GM18868 (cell line): Measurements from ENCODE around the gene SLCO4A1.

Source experiments
- ATAC-seq: cut with Tn5 transposase; IDR thresholded peaks from one replicate; pipeline ENCODE4 v1.9.1; 2021; ENCODE audit warnings: mild to moderate bottlenecking, moderate library complexity; ENCODE audit not compliant: unreplicated experiment

Gene SLCO4A1

DNA sequence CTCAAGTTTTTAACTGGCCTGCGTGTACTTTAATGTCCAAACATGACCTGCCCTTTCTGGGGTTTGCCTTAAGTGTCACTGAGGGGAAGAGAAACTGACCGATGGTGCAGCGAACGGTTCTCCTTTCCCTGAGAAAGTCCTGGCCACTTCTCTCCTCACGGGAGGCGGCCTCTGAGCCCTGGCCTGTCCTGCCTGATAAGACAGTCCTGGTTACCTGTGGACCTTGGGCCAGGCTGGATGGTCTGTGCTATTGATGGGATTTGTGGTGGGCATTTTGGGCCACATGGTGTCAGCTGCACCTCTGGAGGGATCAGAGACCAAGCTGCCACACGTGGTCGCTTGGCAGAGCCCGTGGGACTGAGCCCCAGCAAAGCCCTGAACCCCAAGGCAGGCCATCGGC, 54.7 kb downstream of the SLCO4A1 start:
- ATAC-seq: no peak

DNA sequence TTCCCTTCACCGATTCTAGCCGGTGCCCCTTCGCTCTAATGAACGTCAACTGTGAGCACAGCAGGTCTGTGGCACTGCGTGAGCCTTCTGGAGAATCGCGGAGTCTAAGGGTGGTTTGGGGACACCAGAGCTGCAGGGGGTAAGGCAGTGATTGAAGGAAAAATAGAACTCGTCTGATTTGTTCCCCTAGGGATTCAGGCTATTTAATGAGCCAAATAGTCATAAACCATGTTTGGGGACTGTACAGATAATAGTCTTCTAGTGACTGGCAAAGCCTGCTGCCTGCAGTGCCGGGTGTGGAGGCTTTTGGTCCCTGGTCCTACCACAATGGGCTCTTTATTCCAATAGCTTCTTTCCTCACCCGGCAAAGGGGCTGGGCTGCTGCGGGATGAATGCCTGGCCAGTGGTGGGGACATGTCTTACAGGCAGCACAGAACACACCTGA, 55.2 kb downstream of the SLCO4A1 start:
- no peak for ATAC-seq

DNA sequence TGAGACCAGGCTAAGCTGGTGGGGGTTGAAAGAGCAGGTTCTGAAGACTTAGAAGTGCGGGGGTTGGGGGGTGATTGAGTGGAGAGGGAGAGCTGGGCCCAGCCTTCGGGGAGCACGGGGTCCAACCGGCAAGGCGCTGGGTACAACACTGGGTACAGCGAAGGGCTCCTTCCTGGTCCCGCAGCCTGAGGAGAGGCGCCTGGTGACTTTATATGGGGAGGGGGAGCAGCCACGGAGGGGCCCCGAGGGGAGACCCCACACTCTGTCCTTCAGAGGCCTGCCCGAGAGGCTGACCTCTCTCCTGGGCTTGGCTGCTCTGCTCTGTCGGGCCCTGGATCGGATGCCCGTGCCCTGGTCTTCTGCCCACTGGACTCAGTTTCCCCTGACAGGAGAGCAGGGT, 55.9 kb downstream of the SLCO4A1 start:
- ATAC-seq: no peak

DNA sequence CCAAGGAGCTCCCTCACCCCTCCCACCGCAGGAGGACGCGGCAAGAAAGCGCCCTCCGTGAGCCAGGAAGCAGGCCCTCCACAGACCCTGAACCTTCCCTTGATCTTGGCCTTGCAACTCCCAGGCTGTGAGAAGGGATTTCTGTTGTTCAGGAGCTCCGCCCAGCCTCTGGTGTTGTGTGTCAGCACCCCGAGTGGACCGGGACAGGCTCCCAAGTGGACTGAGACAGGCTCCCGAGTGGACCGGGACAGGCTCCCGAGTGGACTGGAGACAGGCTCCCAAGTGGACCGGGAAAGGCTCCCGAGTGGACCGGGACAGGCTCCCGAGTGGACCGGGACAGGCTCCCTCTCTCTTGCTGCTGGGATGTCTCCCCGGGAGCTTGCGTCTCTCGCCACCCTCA, 57.0 kb downstream of the SLCO4A1 start:
- no peak for ATAC-seq

DNA sequence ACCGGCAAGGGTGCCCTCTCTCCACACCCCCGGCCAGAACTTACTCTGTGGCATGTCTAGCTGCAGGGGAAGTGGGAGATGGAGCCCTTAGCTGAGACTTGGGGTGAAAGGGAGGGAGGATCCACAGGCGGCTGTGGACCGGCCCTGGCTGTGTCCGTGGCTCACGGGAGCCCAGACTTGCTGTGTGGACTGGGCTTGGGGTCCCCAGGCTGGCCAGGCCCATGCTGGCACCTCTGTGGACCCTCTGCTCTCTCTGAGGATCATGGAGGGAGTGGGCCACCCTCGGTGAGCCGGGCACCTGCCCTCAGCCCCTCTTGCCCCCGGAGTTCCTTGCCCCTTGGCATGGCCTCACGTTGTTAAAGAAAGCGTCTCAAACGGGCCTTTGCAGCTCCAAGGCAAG, 57.4 kb downstream of the SLCO4A1 start:
- no peak for ATAC-seq

DNA sequence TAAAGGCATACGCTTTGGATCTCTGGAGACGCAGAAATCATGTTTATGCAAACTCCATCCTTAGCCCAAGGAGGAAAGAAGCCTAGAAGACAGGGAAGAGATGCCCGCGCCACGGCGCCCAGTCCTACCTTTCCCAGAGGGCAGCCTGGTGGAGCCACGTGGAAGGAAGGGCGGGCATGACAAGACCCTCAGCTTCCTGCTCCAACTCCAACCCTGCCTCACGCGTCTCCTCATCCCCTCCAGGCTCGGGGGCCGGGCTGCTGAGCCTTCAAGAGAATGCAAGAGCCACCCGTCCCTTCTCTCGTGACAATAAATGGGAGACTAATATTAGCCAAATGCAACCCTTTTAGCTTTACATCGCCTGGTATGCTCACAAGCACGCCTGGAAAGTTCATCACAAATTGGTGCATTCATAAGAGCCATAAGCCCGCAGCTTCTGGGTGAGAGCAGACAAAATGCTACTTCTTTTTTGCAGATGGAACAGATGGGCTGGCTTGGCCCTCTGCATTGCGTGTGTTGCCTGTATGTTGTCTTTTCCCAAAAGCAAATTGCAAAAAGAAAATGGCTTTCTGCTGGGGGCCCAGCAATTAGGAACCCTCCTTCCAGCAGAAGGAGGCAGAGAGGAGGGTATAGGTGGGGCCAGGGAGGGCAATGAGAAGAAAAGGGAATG, 58.1 kb downstream of the SLCO4A1 start:
- no peak for ATAC-seq

DNA sequence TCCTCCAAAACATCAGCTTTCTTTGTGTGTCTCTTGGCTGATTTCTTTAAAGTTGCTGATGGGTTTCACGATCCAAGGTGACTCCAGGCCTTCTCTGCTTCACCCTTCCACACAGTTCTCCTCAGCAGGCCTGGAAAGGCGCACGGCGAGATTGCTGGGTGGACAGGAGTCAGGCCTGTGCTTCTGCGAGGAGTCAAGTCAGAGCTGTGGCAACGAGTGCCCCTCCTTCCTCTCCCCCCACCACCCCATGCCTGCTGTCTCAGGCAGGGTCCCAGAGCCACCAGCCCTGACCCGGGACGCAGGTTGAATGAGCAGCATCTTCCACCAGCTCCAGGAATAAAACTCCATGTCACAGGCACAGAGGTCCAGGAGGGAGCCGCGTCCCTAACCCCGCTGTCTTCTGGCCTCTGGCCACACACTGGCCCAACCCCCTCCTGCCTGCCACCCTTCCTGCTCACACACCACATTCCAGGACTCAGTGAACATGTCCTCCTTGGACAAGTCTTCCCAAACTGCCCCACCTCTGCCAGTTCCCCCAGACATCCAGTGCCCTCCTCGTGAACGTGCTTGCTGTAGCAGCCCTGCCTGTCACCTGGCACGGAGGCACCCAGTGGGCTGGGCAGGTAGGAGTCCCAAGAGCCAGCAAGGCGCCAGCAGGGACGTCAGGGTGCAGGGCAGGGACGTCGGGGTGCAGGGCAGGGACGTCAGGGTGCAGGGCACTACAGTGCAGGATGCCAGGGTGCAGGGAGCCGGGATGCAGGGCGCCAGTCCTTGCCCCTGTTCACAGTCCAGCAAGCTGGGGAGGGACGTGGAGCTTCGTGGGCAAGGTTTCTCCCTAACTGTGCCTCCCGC, 59.1 kb downstream of the SLCO4A1 start:
- ATAC-seq: no peak

DNA sequence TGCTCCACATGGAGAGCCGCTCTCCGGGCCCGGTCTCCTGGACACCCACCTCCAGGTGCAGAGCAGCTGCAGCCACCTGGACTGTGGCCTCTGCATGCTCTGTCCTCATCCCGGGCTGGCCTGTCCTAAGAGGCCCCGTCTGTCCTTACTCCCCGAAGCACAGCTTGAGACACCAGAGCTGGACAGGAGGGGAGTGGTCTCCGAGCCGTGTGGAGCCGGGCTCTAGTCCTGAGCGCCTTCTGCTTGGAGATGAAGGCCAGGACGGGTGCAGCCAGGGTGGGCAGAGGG, 59.7 kb downstream of the SLCO4A1 start:
- no peak for ATAC-seq

DNA sequence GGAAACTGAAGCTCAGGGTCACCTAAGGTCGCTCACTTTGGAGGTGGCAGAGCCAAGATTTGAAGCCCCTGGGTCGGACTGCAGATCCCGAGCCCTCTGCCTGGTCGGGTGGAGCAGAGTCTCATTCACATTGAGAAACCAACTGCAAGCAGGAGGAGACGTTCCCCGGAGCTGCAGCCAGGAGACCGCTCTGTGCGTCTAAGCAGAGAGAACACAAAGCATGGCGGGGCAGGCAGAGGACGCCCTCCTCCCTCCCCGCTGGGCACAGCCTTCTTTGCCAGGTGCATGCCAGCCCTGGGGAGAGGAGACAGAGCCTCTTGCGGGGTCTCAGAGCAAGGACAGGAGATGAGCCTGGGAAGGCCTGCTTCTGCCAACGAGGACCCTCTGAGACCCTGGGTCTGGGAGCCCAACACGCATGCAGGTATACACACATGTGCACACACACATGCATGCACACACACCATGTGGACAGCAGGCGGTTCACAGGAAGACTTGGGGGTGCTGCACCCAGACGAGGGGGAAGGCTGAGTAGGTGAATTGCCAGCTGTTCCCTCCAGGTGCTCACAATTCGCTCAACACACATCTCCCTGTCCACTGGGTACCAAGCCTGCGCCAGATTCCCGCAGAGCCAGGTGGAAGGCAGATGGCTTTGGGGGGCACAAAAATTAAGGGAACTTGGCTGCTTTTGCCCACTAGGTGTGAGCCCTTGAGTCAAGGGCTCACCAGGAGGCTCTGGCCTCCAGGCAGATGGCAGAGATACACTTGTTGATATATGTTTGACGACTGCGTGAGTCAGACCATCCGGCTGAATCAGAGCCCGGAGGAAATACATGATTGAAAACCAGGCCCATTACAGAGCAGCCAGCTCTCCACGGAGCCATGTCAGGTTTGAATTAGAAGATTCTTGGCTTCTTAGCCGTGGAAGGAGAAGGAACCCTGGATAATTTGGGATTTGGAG, 60.9 kb downstream of the SLCO4A1 start:
- ATAC-seq: no peak

DNA sequence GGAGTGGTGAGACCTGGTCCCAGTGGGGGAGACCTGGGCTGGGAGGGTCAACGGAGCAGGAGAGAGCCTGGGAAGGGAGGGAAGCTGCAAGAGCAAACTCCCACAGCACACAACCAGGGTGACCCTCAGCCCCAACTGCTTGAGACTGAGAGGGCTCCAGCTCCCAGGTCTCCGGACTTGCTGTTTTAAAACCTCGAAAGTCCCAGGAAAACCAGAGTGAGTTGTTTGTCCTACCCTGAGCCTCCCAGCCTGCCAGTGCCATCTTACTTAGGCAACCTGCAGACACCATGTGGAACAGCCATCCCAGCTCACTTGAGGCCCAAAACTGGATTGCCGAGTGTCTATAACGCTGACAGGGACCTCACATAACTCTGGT, 61.5 kb downstream of the SLCO4A1 start:
- no peak for ATAC-seq

DNA sequence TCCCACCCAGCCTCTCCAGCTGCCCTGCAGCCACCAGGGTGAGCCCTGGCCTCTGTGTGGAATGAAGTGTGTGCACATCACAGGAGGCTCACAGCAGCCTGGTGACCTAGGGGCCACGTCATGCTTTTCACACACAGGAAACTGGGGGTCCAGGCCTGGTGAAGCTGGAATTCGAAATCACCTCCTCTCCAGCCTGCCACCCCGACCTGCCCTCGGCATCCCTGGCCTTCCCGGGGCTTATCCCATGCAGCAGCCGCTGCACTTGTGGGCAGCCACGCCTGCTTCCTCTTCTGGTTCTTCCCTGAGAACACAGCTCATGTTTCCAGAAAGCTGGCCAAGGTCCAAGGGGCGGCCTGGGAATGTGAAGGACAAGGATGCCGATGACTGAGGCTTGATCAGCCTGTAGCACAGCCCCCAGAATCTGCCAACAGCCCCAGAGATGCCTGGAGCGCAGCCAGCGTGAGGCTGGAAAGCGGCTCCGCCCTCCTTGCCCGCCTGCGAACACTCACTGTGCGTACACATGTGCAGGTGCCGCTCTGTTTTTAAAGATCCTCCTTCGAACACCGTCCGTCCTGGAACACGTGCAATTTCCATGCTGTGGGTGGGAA, 62.1 kb downstream of the SLCO4A1 start:
- no peak for ATAC-seq

DNA sequence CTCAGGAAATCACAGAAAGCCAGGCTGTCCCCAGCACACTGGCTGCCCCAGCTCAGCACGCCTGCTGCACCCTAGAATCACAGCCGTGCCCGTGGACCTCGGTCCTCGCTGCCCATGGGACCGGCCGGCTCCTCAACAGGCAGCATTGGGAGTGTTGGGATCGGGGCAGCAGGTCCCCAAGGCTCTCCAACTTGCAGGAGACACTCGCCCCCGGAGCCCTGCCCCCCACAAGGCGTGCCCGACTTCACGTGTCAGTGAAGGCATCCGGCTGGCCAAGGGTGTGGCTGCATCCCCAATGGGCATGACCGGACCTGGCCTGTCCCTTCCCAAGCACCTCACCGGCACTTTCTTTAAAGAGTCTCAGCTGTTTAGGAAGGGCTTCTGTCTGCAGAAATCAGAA, 63.3 kb downstream of the SLCO4A1 start:
- no peak for ATAC-seq

DNA sequence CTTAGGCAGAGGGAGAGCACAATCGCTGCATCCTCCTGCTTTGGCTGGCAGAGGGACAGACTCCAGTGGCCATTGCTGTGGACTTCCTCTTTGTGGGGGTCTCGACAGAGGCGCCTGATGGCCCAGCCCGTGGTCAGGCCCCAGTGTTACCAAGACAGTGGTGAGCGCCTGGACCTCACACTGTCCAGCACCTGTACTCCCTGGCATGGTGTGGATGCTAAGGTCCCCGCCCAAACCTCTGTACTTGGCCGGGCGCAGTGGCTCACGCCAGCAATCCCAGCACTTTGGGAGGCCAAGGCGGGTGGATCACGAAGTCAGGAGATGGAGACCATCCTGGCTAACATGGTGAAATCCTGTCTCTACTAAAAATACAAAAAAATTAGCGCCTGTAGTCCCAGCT, 64.0 kb downstream of the SLCO4A1 start:
- ATAC-seq: no peak

DNA sequence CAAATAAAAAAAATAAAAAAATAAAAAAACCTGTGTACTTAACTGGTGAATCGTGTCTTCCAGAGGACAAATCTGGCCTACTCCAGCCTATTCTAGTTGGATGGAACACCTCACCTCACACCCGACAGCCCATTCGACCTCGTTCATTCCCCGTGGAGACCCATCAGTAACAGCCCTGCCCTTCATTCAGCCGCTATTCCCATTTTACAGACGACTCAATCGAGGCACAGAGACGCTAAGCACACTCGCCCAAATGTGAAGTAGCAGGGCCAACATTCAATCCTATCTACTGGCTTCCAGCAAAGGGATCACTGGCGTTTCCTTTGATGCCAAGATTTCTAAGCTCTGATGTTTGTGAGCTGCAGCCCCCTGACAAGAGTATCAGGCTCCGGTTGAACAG, 64.6 kb downstream of the SLCO4A1 start:
- no peak for ATAC-seq

DNA sequence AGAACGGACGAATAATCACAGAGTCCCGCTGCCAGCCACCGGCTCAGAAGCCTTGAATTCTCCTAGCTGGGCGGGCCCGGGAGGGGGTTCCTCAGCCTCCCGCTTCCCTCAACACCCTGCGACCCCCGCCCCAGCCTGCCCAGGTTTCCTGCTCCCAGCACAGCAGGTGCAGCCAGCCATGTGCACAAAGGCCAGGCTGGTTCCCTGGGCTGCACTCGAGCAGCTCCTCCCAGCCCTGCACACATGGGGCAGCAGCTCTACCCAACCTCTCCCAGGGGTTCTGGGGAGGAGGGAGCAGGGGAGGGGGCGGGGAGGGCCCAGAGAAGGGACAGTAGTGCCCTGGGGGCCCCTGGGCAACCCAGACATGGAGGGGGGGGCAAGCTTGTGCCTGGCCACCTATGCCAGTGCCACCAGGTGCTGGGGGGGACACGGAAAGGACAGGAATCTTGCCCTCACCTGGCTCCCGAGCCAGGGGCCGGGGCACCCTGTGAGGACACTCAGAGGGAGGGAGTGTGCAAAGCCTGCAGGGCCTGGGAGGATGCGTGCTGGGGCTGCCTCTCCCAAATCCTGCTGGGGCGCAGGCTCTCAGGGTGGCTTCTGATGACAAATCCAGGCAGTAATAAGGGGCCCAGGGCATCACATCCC, 65.1 kb downstream of the SLCO4A1 start:
- ATAC-seq: no peak

DNA sequence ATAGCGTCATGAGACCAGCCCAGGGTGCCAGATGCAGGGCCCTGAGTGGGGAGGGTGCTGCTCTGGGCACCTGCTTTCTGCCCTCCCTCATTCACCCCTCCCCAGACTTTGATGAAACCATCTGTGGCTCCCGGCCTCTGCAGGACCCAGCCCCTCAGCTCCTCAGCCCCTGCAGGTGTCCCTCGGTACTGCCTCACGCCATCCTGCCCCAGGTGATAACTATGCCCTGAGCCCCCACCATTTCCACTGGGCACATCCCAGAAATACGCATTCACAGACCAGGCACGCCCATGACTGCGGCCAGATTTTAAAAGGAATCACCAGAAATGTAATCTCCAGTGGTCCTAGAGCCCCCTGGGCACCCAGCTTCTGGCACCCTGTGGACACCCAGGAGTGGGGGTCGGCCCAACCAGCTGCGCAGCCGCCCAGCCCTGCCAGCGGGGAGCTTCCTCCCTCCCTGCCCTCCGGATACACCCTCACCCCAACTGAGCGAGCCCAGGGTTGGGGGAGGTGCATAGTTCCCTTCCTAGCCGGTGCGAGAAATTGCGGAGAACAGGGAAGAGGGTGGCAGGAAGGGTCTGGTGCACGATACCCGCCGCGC, 65.7 kb downstream of the SLCO4A1 start:
- no peak for ATAC-seq

DNA sequence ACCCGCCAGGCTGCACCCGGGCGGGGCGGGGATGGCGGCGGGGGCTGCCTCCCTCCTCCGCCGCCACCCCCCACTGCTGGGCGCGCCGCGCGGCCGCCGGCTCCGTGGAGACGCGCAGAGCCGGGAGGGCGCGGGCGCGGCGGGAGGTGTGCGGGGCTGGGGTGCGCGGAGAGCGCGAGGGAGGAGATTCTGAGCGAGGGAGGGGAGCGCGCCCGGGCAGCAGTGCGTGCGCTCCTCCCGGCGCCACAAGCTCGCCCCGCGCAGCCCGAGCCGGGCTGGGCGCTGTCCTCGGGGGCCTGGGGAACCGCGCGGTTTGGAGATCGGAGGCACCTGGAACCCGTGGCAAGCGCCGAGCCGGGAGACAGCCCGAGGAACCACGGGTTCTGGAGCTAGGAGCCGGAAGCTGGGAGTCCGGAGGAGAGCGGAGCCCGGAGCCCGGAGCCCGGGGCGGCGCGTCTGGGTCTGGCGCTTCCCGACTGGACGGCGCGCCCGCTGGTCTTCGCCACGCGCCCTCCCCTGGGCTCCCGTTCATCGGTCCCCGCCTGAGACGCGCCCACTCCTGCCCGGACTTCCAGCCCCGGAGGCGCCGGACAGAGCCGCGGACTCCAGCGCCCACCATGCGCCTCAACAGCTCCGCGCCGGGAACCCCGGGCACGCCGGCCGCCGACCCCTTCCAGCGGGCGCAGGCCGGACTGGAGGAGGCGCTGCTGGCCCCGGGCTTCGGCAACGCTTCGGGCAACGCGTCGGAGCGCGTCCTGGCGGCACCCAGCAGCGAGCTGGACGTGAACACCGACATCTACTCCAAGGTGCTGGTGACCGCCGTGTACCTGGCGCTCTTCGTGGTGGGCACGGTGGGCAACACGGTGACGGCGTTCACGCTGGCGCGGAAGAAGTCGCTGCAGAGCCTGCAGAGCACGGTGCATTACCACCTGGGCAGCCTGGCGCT, 66.6 kb downstream of the SLCO4A1 start, which contains the start of gene NTSR1:
NTSR1 (plus strand) TSS at position 246 of the 946 bp plus-strand sequence; CDS start at position 618, 372 bp downstream.
- ATAC-seq: no peak

DNA sequence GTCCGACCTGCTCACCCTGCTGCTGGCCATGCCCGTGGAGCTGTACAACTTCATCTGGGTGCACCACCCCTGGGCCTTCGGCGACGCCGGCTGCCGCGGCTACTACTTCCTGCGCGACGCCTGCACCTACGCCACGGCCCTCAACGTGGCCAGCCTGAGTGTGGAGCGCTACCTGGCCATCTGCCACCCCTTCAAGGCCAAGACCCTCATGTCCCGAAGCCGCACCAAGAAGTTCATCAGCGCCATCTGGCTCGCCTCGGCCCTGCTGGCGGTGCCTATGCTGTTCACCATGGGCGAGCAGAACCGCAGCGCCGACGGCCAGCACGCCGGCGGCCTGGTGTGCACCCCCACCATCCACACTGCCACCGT, 67.2 kb downstream of the SLCO4A1 start:
- no peak for ATAC-seq
